Thyroid gland (tissue), 4 donors: ENCODE measurements around the gene ZNF804B. TPM values are rescaled to one million over a fixed set of nuclear protein-coding genes. Genes with fewer than 3 reads are reported as not detected.

Source experiments
- DNase-seq, 2 donors: peaks; one replicate each; pipeline ENCODE4 v3.0.0-alpha.2; 2019
- H3K27ac ChIP-seq, 3 donors: fragments of 200-600 bp; sonication (generic); 1 replicate in 2 of 3; 2 replicates in 1 of 3; pipeline ENCODE4 v1.5.1; 2016 to 2019; ENCODE audit warnings: mild to moderate bottlenecking in 1 of 3, moderate library complexity in 1 of 3
- H3K27me3 ChIP-seq: fragments of 200-600 bp; sonication (generic); one replicate; pipeline ENCODE4 v1.5.1; 2019
- H3K36me3 ChIP-seq, 2 donors: fragments of 200-600 bp; sonication (generic); one replicate each; pipeline ENCODE4 v1.5.1; 2016 to 2019
- H3K4me1 ChIP-seq, 2 donors: fragments of 200-600 bp; sonication (generic); one replicate each; pipeline ENCODE4 v1.5.1; 2017 to 2019
- H3K4me3 ChIP-seq, 3 donors: fragments of 200-600 bp; sonication (generic); replicated peaks in 1 of 3; 1 replicate in 2 of 3; 2 replicates in 1 of 3; pipeline ENCODE4 v1.5.1; 2016; ENCODE audit warnings: mild to moderate bottlenecking in 1 of 3
- H3K9me3 ChIP-seq: fragments of 200-600 bp; sonication (generic); one replicate; pipeline ENCODE4 v1.5.1; 2017
- CTCF ChIP-seq, 6 experiments: fragments of 200-600 bp in 3 of 6; fragments of 450-650 bp in 3 of 6; sonication (generic) in 3 of 6; IDR thresholded peaks; one replicate each; pipeline ENCODE4 v1.5.1; 2016 to 2019; ENCODE audit warnings: antibody characterized with exemption in 6 of 6, mild to moderate bottlenecking in 2 of 6, inconsistent platforms in 1 of 6, moderate library complexity in 1 of 6
- POLR2A ChIP-seq, 2 donors: fragments of 450-650 bp; IDR thresholded peaks; one replicate each; pipeline ENCODE4 v1.6.1; 2017; ENCODE audit warnings: antibody characterized with exemption in 2 of 2, mild to moderate bottlenecking in 2 of 2, moderate library complexity in 1 of 2
- WGBS, 2 donors: methylation state at CpG; one replicate each; pipeline ENCODE4 v1.1.5; 2017; 5-methylcytosine and 5-hydroxymethylcytosine counted together
- intact Hi-C: fragments of 100-400 bp; cut with DNase I; formaldehyde crosslinking; loops from one replicate; pipeline ENCODE4 v1.15.1; 2023
- total RNA-seq, 4 donors: library from RNA; depleted of rRNA; stranded (reverse); fragments of >200 nt; gene quantifications; one replicate each; pipeline ENCODE4 v1.2.3, GENCODE V29; 2016

ZNF804B gene
- total RNA-seq, 4 donors from 2014 or later = 18.3 to 49.1 (median 29.7) TPM

- intact Hi-C loops = no loop called here
- DNase-seq = no peak
- 83 to 91% methylated on average over 2 of the region's 2 CpGs for WGBS, 2 donors
- H3K27me3 ChIP-seq = no peaks in the 10 kb centered on the region
- H3K9me3 ChIP-seq = no peaks in the 10 kb centered on the region
- H3K4me1 ChIP-seq = no peaks in the 10 kb centered on the region
- no peak overlapping the region for H3K4me3 ChIP-seq
- TF ChIP-seq POLR2A (IDR thresholded peaks at IDR 0.05) (no peak), CTCF (IDR thresholded peaks at IDR 0.05) (no peak)
- no peak overlapping the region for H3K27ac ChIP-seq
- no peaks in the 10 kb centered on the region for H3K36me3 ChIP-seq
These were observed 293.6 kb downstream of the ZNF804B start for GRCh38 chr7:89053130-89053529.

- intact Hi-C loops = no loop called here
- WGBS, 2 donors = 42 to 66% methylated on average over 2 of the region's 2 CpGs
- TF ChIP-seq CTCF (IDR thresholded peaks at IDR 0.05) (no peak), POLR2A (IDR thresholded peaks at IDR 0.05) (no peak)
- H3K4me3 ChIP-seq = no peak overlapping the region
- no peaks in the 10 kb centered on the region for H3K36me3 ChIP-seq
- no peaks in the 10 kb centered on the region for H3K4me1 ChIP-seq
- DNase-seq = no peak
- no peaks in the 10 kb centered on the region for H3K9me3 ChIP-seq
- no peaks in the 10 kb centered on the region for H3K27me3 ChIP-seq
- H3K27ac ChIP-seq = no peak overlapping the region
These were observed 294.9 kb downstream of the ZNF804B start for GRCh38 chr7:89054361-89054760.

GRCh38 chr7:89060234-89060633 lies 300.7 kb downstream of the ZNF804B start:
- Histone ChIP-seq H3K4me1 (no peaks in the 10 kb centered on the region), H3K27me3 (no peaks in the 10 kb centered on the region), H3K36me3 (no peaks in the 10 kb centered on the region), H3K4me3 (no peak overlapping the region), H3K9me3 (no peaks in the 10 kb centered on the region), H3K27ac (no peak overlapping the region)
- intact Hi-C loops = no loop called here
- TF ChIP-seq POLR2A (IDR thresholded peaks at IDR 0.05) = no peak
- TF ChIP-seq CTCF (IDR thresholded peaks at IDR 0.05) = no peak
- DNase-seq = no peak
- WGBS, 2 donors = 92% methylated on average over 2 of the region's 2 CpGs

GRCh38 chr7:89064831-89065230 lies 305.3 kb downstream of the ZNF804B start:
- Histone ChIP-seq H3K4me1 (no peaks in the 10 kb centered on the region), H3K27ac (no peak overlapping the region), H3K9me3 (no peaks in the 10 kb centered on the region), H3K4me3 (no peak overlapping the region), H3K27me3 (no peaks in the 10 kb centered on the region), H3K36me3 (no peaks in the 10 kb centered on the region)
- TF ChIP-seq CTCF (IDR thresholded peaks at IDR 0.05) (no peak), POLR2A (IDR thresholded peaks at IDR 0.05) (no peak)
- 79 to 83% methylated on average over 3 of the region's 3 CpGs for whole genome bisulfite sequencing, 2 donors
- intact Hi-C loops = no loop called here
- DNase-seq = no peak

- Histone ChIP-seq H3K36me3 (no peaks in the 10 kb centered on the region), H3K9me3 (no peaks in the 10 kb centered on the region), H3K27me3 (no peaks in the 10 kb centered on the region), H3K27ac (no peak overlapping the region), H3K4me1 (no peaks in the 10 kb centered on the region), H3K4me3 (no peak overlapping the region)
- no peak for DNase-seq
- 78 to 85% methylated on average over 3 of the region's 3 CpGs for WGBS, 2 donors
- intact Hi-C loops = no loop called here
- TF ChIP-seq CTCF (IDR thresholded peaks at IDR 0.05) (no peak), POLR2A (IDR thresholded peaks at IDR 0.05) (no peak)
These were observed 307.5 kb downstream of the ZNF804B start for GRCh38 chr7:89067048-89067447.
